K562 (cell line): Measurements from ENCODE around the gene DGCR6L. TPM values are rescaled to one million over a fixed set of nuclear protein-coding genes. Genes with fewer than 3 reads are reported as not detected.

Source experiments
- ATAC-seq: fragments of 200-7000 bp; cut with Tn5 transposase; 3 replicates; pipeline ENCODE4 v1.9.1; 2020; ENCODE audit warnings: moderate library complexity
- BruUV-seq: library from RNA; stranded (reverse); fragments of 400-500 nt; replicated peaks from 2 replicates; lab custom pipeline; 2021; lab: Mats Ljungman, UMichigan
- CTCF ChIA-PET: fragments of 300-600 bp; formaldehyde crosslinking; extraction: SDS; loops from one replicate; lab custom pipeline; 2021; ENCODE audit warnings: low intra/inter-chr PET ratio; lab: Yijun Ruan, JAX
- POLR2A ChIA-PET: fragments of 300-600, 350-650 bp; sonication (Branson Sonifier 250); formaldehyde crosslinking; extraction: SDS; loops from one replicate; lab custom pipeline; 2021; ENCODE audit warnings: antibody characterized with exemption, inconsistent platforms; lab: Yijun Ruan, JAX
- DNase-seq, 4 experiments: peaks; one replicate each; pipeline versions ENCODE4 v3.0.0 to v3.0.0-alpha.2; 2011 to 2018; ENCODE audit warnings: low spot score in 3 of 4, mixed read lengths in 3 of 4; ENCODE audit errors: extremely low read depth in 1 of 4
- FAIRE-seq: peaks from 2 replicates; lab custom pipeline; 2011; peaks lifted over from hg19 to GRCh38; lab: Jason Lieb, UNC
- H2AFZ ChIP-seq: 2 replicates; pipeline ENCODE4 v1.6.0; 2011; ENCODE audit warnings: low read depth, low read length, control low read depth, inconsistent platforms
- H3K27ac ChIP-seq: fragments of 200-600 bp; 3 replicates; pipeline ENCODE4 v1.8.0; 2011; ENCODE audit warnings: low read depth, mild to moderate bottlenecking, control low read depth, inconsistent platforms, low read length, moderate library complexity, mixed read lengths; ENCODE audit errors: extremely low read depth
- H3K27me3 ChIP-seq, 2 experiments: fragments of 300-600 bp in 1 of 2; 2 replicates in 1 of 2; 3 replicates in 1 of 2; pipeline versions ENCODE4 v1.6.0 to v1.8.0; 2011; ENCODE audit warnings: inconsistent platforms in 2 of 2, low read length in 2 of 2, mild to moderate bottlenecking in 1 of 2, mixed read lengths in 1 of 2, moderate library complexity in 1 of 2; ENCODE audit not compliant: control insufficient read depth in 2 of 2, insufficient read depth in 2 of 2
- H3K36me3 ChIP-seq: fragments of 300-600 bp; 3 replicates; pipeline ENCODE4 v1.8.0; 2011; ENCODE audit warnings: mild to moderate bottlenecking, low read length, inconsistent platforms; ENCODE audit not compliant: control insufficient read depth, insufficient read depth
- H3K4me1 ChIP-seq, 2 experiments: fragments of 200-600 bp in 1 of 2; replicated peaks in 1 of 2; 2 replicates in 1 of 2; 3 replicates in 1 of 2; pipeline versions ENCODE4 v1.5.1 to v1.8.0; 2011; ENCODE audit warnings: inconsistent platforms in 2 of 2, low read length in 2 of 2, mild to moderate bottlenecking in 1 of 2, mixed read lengths in 1 of 2, moderate library complexity in 1 of 2; ENCODE audit not compliant: control insufficient read depth in 2 of 2, insufficient read depth in 2 of 2
- H3K4me2 ChIP-seq: 2 replicates; pipeline ENCODE4 v1.6.1; 2011; ENCODE audit warnings: low read length, control low read depth, inconsistent platforms, mixed read lengths; ENCODE audit not compliant: insufficient read depth
- H3K4me3 ChIP-seq: fragments of 200-600 bp; sonication (generic), shearing (Covaris generic); 2 replicates; pipeline ENCODE4 v1.5.1; 2016; ENCODE audit warnings: control low read depth, inconsistent platforms
- H3K79me2 ChIP-seq: fragments of 200-600 bp; 3 replicates; pipeline ENCODE4 v1.8.0; 2011; ENCODE audit warnings: low read length, inconsistent platforms; ENCODE audit not compliant: control insufficient read depth, insufficient read depth
- H3K9ac ChIP-seq, 2 experiments: 2 replicates each; pipeline versions ENCODE4 v1.6.0 to v1.6.1; 2011; ENCODE audit warnings: low read depth in 2 of 2, low read length in 2 of 2, control low read depth in 1 of 2, inconsistent platforms in 1 of 2, mild to moderate bottlenecking in 1 of 2, mixed read lengths in 1 of 2; ENCODE audit not compliant: insufficient read depth in 1 of 2
- H3K9me1 ChIP-seq: one replicate; pipeline ENCODE4 v1.6.0; 2011; ENCODE audit warnings: inconsistent platforms, mild to moderate bottlenecking, low read length, moderate library complexity; ENCODE audit not compliant: control insufficient read depth, insufficient read depth
- H3K9me3 ChIP-seq: replicated peaks from 2 replicates; pipeline ENCODE4 v1.5.1; 2011; ENCODE audit warnings: low read depth, low read length, inconsistent platforms; ENCODE audit not compliant: control insufficient read depth, insufficient read depth
- H4K20me1 ChIP-seq: replicated peaks from 2 replicates; pipeline ENCODE4 v1.6.1; 2011; ENCODE audit warnings: low read length, inconsistent platforms, mixed read lengths; ENCODE audit not compliant: control insufficient read depth, insufficient read depth
- BRCA1 ChIP-seq, 2 experiments: fragments of 450-650 bp in 1 of 2; sonication (generic) in 1 of 2; formaldehyde crosslinking in 1 of 2; IDR thresholded peaks; 2 replicates each; pipeline versions ENCODE4 v1.5.0 to v1.6.1; 2017 to 2020; ENCODE audit warnings: mild to moderate bottlenecking in 1 of 2, missing genetic modification reagents in 1 of 2
- BRF1 ChIP-seq: IDR thresholded peaks from 3 replicates; pipeline ENCODE4 v1.6.1; 2011; ENCODE audit warnings: borderline replicate concordance, mild to moderate bottlenecking; ENCODE audit not compliant: insufficient read length; ENCODE audit errors: extremely low read depth
- DDX20 ChIP-seq: fragments of 450-650 bp; IDR thresholded peaks from 2 replicates; pipeline ENCODE4 v1.6.1; 2016; ENCODE audit warnings: missing genetic modification characterization, low read depth, mild to moderate bottlenecking, missing compliant biosample characterization, moderate library complexity
- HNRNPL ChIP-seq: fragments of 200-400 bp; formaldehyde crosslinking; IDR thresholded peaks from 2 replicates; pipeline ENCODE4 v1.6.1; 2017; ENCODE audit warnings: low read depth, mild to moderate bottlenecking, low read length
- KAT7 ChIP-seq: sonication (generic); formaldehyde crosslinking; IDR thresholded peaks from 2 replicates; pipeline ENCODE4 v1.8.0; 2022; ENCODE audit warnings: missing genetic modification reagents, mild to moderate bottlenecking, borderline replicate concordance
- MTA3 ChIP-seq: fragments of 450-650 bp; formaldehyde crosslinking; IDR thresholded peaks from 2 replicates; pipeline ENCODE4 v1.6.1; 2017; ENCODE audit warnings: mild to moderate bottlenecking, borderline replicate concordance
- NFYB ChIP-seq: IDR thresholded peaks from 2 replicates; pipeline ENCODE4 v1.6.1; 2011; ENCODE audit warnings: mild to moderate bottlenecking, moderate library complexity; ENCODE audit not compliant: insufficient read length; ENCODE audit errors: extremely low read depth
- PCBP1 ChIP-seq: fragments of 200-400 bp; formaldehyde crosslinking; IDR thresholded peaks from 2 replicates; pipeline ENCODE4 v1.6.1; 2018; ENCODE audit warnings: mild to moderate bottlenecking, low read depth, low read length; ENCODE audit not compliant: poor library complexity, severe bottlenecking
- RBFOX2 ChIP-seq: fragments of 200-400 bp; formaldehyde crosslinking; IDR thresholded peaks from 2 replicates; pipeline ENCODE4 v1.6.1; 2017; ENCODE audit warnings: low read depth, mild to moderate bottlenecking, low read length, moderate library complexity
- SNIP1 ChIP-seq: fragments of 450-650 bp; IDR thresholded peaks from 2 replicates; pipeline ENCODE4 v1.7.1; 2017; ENCODE audit warnings: low read depth, mild to moderate bottlenecking
- SP1 ChIP-seq: sonication (generic); formaldehyde crosslinking; IDR thresholded peaks from 2 replicates; pipeline ENCODE4 v1.8.1; 2022; ENCODE audit warnings: mild to moderate bottlenecking, missing genetic modification reagents
- SRF ChIP-seq, 2 experiments: fragments of 250-450, 450-650 bp in 1 of 2; sonication (Bioruptor Pico) in 1 of 2; sonication (generic) in 1 of 2; formaldehyde crosslinking; IDR thresholded peaks; 2 replicates each; pipeline versions ENCODE4 v1.5.0 to v1.5.1; 2020 to 2022; ENCODE audit warnings: mild to moderate bottlenecking in 1 of 2, missing genetic modification reagents in 1 of 2
- TRIM28 ChIP-seq: fragments of 450-650 bp; IDR thresholded peaks from 2 replicates; pipeline ENCODE4 v1.6.1; 2017
- ZBED1 ChIP-seq: IDR thresholded peaks from 2 replicates; pipeline ENCODE4 v1.6.1; 2014
- ZNF282 ChIP-seq: sonication (generic); formaldehyde crosslinking; IDR thresholded peaks from 2 replicates; pipeline ENCODE4 v1.8.1; 2023; ENCODE audit warnings: missing genetic modification reagents
- ZNF717 ChIP-seq: fragments of 250-450 bp; sonication (Bioruptor Pico); IDR thresholded peaks from 2 replicates; pipeline ENCODE4 v1.5.0; 2021
- WGBS: fragments of 100-300 bp; shearing (Covaris generic); methylation state at CpG from one replicate; pipeline ENCODE4 v1.1.6; 2016; ENCODE audit warnings: low coverage, mixed read lengths; ENCODE audit not compliant: insufficient coverage; ENCODE audit errors: missing lambda C conversion rate; 5-methylcytosine and 5-hydroxymethylcytosine counted together
- in situ Hi-C: fragments of 300-500 bp; cut with MboI; formaldehyde crosslinking; loops from 4 replicates; pipeline ENCODE4 v1.15.0; 2018; ENCODE audit warnings: inconsistent platforms, mixed read lengths
- intact Hi-C: fragments of 100-400 bp; cut with micrococcal nuclease; formaldehyde crosslinking; loops from 2 replicates; pipeline ENCODE4 v1.14.2; 2022
- polyA plus RNA-seq, 8 experiments: library from polyadenylated mRNA; depleted of rRNA in 4 of 8; stranded (reverse) in 5 of 8; unstranded in 3 of 8; fragments of >200 nt; fragmentation: Nextera tagmentation in 2 of 8; fragmentation: Illumina TruSeq in 1 of 8; extraction: Ambion mirVana in 2 of 8; extraction: Trizol in 1 of 8; gene quantifications; 2 replicates each; pipeline versions ENCODE4 v1.2.1 to v1.2.3, GENCODE V29; 2011 to 2014; ENCODE audit warnings: inconsistent platforms in 1 of 8, missing spikeins in 1 of 8
- total RNA-seq, 7 experiments: library from RNA; depleted of rRNA in 6 of 7; stranded (reverse); fragments of >200 nt in 6 of 7; fragmentation: Illumina TruSeq in 2 of 7; extraction: Trizol in 2 of 7; gene quantifications; 2 replicates each; pipeline versions ENCODE4 v1.2.1 to v1.2.3, GENCODE V29; 2011 to 2021; ENCODE audit warnings: low replicate concordance in 1 of 7
- TF ChIP-seq, protein P1 (sequence below), 2 experiments: fragments of 250-450 bp in 1 of 2; fragments of 450-650 bp in 1 of 2; sonication (Bioruptor Pico) in 1 of 2; IDR thresholded peaks; 2 replicates each; pipeline versions ENCODE4 v1.6.1 to v1.8.0; 2016 to 2021; ENCODE audit warnings: mild to moderate bottlenecking in 2 of 2, moderate library complexity in 2 of 2, missing compliant biosample characterization in 1 of 2, missing genetic modification characterization in 1 of 2
- TF ChIP-seq, protein P2 (sequence below), 2 experiments: IDR thresholded peaks; 2 replicates each; pipeline ENCODE4 v1.6.1; 2012; ENCODE audit warnings: improper control_type of control experiment in 2 of 2, low read depth in 2 of 2, low read length in 2 of 2, borderline replicate concordance in 1 of 2

The DGCR6L gene
- total and polyA plus RNA-seq, 9 of the 15 experiments (the other 6 are each of a cell fraction or from before 2014, with no cell fraction given), result 3.6 to 151 (median 51.0) TPM

DNA sequence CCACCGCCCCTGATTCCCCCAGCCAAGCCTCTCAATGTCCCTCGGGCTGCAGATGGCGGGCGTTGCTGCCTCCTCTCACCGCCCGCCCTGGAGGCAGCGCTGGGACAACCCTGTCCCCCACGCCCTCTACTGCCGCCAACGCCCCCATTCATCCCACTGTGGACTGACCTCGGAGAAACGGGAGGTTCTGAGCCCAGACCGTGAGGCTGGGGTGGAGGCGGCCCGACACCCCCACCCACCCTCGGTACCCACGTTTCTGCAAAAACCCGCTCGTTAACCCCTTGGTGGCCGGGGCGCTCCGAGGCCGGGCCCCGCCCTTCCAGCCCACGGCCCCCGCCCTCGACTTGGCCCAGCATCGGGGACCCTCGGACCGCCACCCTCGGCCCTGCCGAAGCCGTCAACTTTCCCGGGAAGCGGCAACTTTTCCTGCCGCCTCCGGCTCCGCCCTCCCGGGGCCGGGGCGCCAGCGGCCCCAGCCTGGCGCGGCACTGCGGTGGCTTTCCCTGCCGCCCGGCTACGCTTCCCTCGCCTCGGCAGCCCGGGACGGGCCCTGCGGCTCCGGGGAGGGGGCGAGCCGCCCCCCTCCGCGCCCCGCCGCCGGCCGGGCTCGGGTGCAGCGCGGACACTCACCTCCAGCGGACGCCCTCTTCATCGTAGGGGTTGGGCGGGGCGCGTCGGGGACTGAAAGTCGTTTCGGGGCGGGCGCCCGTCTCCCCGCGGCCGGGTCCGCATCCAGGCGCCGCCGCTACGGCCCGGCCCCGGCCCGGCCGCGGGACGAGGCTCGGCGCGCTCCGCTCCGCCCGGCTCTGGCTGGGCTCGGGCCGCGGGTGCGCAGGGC is 52.2 kb downstream of the DGCR6L start:
- H2AFZ ChIP-seq, result peak overlapping the region; percentile 81
- ChIA-PET POLR2A (no interaction called here), CTCF (interaction anchor here (0.6 to 2.0 kb wide), 7 partner anchors 18 to 358 kb away, joined by 3 to 62 read pairs (median 5); no protein-coding TSS in a partner anchor)
- DNase-seq (peak; percentile 73 to 80 (median 78)), FAIRE-seq (no peak), ATAC-seq (peak; percentile 34)
- in situ Hi-C loops, result no loop called here
- H3K36me3 ChIP-seq, result no peaks in the 10 kb centered on the region
- no peak overlapping the region for H3K27ac ChIP-seq
- no TSS peak for BruUV-seq
- intact Hi-C loops, result loop anchor here (1.0 to 5.0 kb wide), 2 partner anchors 90 to 110 kb away; no protein-coding TSS in a partner anchor
- H3K4me2 ChIP-seq, result peak overlapping the region; percentile 73
- peaks cover 4% of the 10 kb centered on the region for H3K9me1 ChIP-seq
- under 1% methylated on average over 101 of the region's 101 CpGs for WGBS
- H3K79me2 ChIP-seq, result no peaks in the 10 kb centered on the region
- H3K9ac ChIP-seq, result peak overlapping the region; percentile 14 to 86; a peak in 3 of 4 replicates
- H3K27me3 ChIP-seq, result peaks cover 13 to 67% of the 10 kb centered on the region in 2 experiments; a peak in 4 of 5 replicates
- H4K20me1 ChIP-seq, result peaks cover 54% of the 10 kb centered on the region
- peak overlapping the region; percentile 48 for H3K4me3 ChIP-seq
- peaks cover 4 to 65% of the 10 kb centered on the region in 2 experiments; a peak in 4 of 5 replicates for H3K4me1 ChIP-seq
- no peaks in the 10 kb centered on the region for H3K9me3 ChIP-seq
- peak; percentile 53 for TF ChIP-seq MTA3
- no peak for TF ChIP-seq BRF1
- TF ChIP-seq SNIP1, result no peak
- TF ChIP-seq ZNF282 (CRISPR knock-in tag), result peak; percentile 22
- TF ChIP-seq DDX20 (tag), result no peak
- peak; percentile 91 for TF ChIP-seq PCBP1
- TF ChIP-seq, protein P1, sequence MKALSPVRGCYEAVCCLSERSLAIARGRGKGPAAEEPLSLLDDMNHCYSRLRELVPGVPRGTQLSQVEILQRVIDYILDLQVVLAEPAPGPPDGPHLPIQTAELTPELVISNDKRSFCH (CRISPR knock-in tag; IDR thresholded peaks at IDR 0.05), result no peak
- TF ChIP-seq, protein P1 (tag; IDR thresholded peaks at IDR 0.05), result peak; percentile 48; the same call in 1 of the 2 replicates
- peak in 1 of 2 experiments; percentile 2; a peak in 1 of 4 replicates for TF ChIP-seq SRF (CRISPR knock-in tag; IDR thresholded peaks at IDR 0.05)
- no peak for TF ChIP-seq NFYB
- TF ChIP-seq ZNF717, result no peak
- TF ChIP-seq ZBED1, result peak; percentile 66; the same call in 1 of the 2 replicates
- no peak for TF ChIP-seq BRCA1 (IDR thresholded peaks at IDR 0.05)
- no peak for TF ChIP-seq BRCA1 (CRISPR knock-in tag; IDR thresholded peaks at IDR 0.05)
- 0 out of 2 replicates have a peak, but pooled peaks have one; percentile 64 for TF ChIP-seq KAT7 (CRISPR knock-in tag)
- no peak; the same call in 1 of the 2 replicates for TF ChIP-seq SP1 (CRISPR knock-in tag)
- peak; percentile 14; the same call in 1 of the 2 replicates for TF ChIP-seq HNRNPL
- TF ChIP-seq RBFOX2, result 0 out of 2 replicates have a peak, but pooled peaks have one; percentile 7
- TF ChIP-seq, protein P2, sequence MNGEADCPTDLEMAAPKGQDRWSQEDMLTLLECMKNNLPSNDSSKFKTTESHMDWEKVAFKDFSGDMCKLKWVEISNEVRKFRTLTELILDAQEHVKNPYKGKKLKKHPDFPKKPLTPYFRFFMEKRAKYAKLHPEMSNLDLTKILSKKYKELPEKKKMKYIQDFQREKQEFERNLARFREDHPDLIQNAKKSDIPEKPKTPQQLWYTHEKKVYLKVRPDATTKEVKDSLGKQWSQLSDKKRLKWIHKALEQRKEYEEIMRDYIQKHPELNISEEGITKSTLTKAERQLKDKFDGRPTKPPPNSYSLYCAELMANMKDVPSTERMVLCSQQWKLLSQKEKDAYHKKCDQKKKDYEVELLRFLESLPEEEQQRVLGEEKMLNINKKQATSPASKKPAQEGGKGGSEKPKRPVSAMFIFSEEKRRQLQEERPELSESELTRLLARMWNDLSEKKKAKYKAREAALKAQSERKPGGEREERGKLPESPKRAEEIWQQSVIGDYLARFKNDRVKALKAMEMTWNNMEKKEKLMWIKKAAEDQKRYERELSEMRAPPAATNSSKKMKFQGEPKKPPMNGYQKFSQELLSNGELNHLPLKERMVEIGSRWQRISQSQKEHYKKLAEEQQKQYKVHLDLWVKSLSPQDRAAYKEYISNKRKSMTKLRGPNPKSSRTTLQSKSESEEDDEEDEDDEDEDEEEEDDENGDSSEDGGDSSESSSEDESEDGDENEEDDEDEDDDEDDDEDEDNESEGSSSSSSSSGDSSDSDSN (IDR thresholded peaks at IDR 0.05; ENCODE audit: borderline replicate concordance in 1 of 2, low read depth in 2 of 2, low read length in 2 of 2), result peak; percentile 58 to 89; a peak in 3 of 4 replicates
- no peak for TF ChIP-seq TRIM28
